Measurements from ENCODE around the gene ASCC3.

The ASCC3 gene

GRCh38 chr6:100599088-100599770, 281.9 kb downstream of the ASCC3 start:
- Histone ChIP-seq H3K27me3 (ENCODE audit: control insufficient read depth, insufficient read depth, low read length) (no peaks in the 10 kb centered on the region), H3K9me3 (ENCODE audit: control insufficient read depth, insufficient read depth, low read length) (no peaks in the 10 kb centered on the region), H3K36me3 (ENCODE audit: control insufficient read depth, insufficient read depth, low read length) (no peaks in the 10 kb centered on the region), H3K27ac (ENCODE audit: low read length) (no peak overlapping the region), H3K4me1 (ENCODE audit: control insufficient read depth, insufficient read depth, low read length) (no peaks in the 10 kb centered on the region), H3K4me3 (ENCODE audit: low read length) (no peak overlapping the region)
- WGBS (ENCODE audit: insufficient coverage, insufficient read length), result no CpG with 5 or more reads among the region's 1 CpG
- no peak for DNase-seq (ENCODE audit: low read depth, low spot score)

DNA sequence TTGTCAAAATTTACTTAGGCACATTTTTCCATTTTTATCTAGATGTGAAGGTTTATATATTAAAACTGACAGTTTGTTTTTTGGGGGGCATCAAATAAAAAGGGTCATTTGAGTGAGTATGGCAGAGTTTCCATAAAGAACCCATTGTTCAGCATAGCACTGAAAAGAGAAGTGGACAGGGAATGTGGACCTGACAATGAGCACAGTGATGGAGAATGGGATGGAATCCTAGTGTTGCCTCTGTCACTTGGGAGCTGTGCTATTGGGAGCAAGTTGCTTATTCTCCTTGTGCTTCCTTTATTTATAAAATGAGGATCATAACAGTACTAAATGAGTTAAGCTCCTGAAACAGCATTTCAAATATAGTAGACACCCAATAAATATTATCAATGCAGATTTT, 285.7 kb downstream of the ASCC3 start:
- H3K9me3 ChIP-seq (ENCODE audit: control insufficient read depth, insufficient read depth, low read length), result no peaks in the 10 kb centered on the region
- no peaks in the 10 kb centered on the region for H3K4me1 ChIP-seq (ENCODE audit: control insufficient read depth, insufficient read depth, low read length)
- H3K36me3 ChIP-seq (ENCODE audit: control insufficient read depth, insufficient read depth, low read length), result no peaks in the 10 kb centered on the region
- no peaks in the 10 kb centered on the region for H3K27me3 ChIP-seq (ENCODE audit: control insufficient read depth, insufficient read depth, low read length)
- H3K27ac ChIP-seq (ENCODE audit: low read length), result no peak overlapping the region
- DNase-seq (ENCODE audit: low read depth, low spot score), result no peak
- H3K4me3 ChIP-seq (ENCODE audit: low read length), result no peak overlapping the region

DNA sequence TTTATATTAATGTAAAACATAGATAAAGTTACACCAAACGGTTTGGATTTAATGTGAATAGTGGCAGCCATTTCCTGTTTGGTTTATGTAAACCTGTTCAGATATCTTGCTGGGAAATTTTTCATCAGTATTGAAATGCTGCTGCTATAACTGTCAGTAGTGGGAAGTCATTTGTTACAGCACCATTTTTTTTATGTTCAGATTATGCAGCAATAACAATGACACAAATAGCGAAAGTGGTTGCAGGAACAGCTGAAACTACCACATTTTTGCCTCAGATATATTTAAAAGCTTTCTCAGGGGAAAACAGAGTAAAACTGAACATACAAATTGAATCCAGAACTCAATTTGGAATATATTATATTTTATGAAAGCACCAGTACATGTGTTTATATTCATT, 287.6 kb downstream of the ASCC3 start:
- WGBS (ENCODE audit: insufficient coverage, insufficient read length), result no CpG with 5 or more reads among the region's 2 CpGs
- Histone ChIP-seq H3K36me3 (ENCODE audit: control insufficient read depth, insufficient read depth, low read length) (no peaks in the 10 kb centered on the region), H3K4me3 (ENCODE audit: low read length) (no peak overlapping the region), H3K9me3 (ENCODE audit: control insufficient read depth, insufficient read depth, low read length) (no peaks in the 10 kb centered on the region), H3K27ac (ENCODE audit: low read length) (no peak overlapping the region), H3K27me3 (ENCODE audit: control insufficient read depth, insufficient read depth, low read length) (no peaks in the 10 kb centered on the region), H3K4me1 (ENCODE audit: control insufficient read depth, insufficient read depth, low read length) (no peaks in the 10 kb centered on the region)
- no peak for DNase-seq (ENCODE audit: low read depth, low spot score)

- Histone ChIP-seq H3K36me3 (ENCODE audit: control insufficient read depth, insufficient read depth, low read length) (no peaks in the 10 kb centered on the region; the same call in 1 of the 2 replicates), H3K4me3 (ENCODE audit: low read length) (no peak overlapping the region), H3K4me1 (ENCODE audit: control insufficient read depth, insufficient read depth, low read length) (no peaks in the 10 kb centered on the region), H3K27me3 (ENCODE audit: control insufficient read depth, insufficient read depth, low read length) (no peaks in the 10 kb centered on the region), H3K27ac (ENCODE audit: low read length) (no peak overlapping the region), H3K9me3 (ENCODE audit: control insufficient read depth, insufficient read depth, low read length) (no peaks in the 10 kb centered on the region)
- DNase-seq (ENCODE audit: low read depth, low spot score), result no peak
- WGBS (ENCODE audit: insufficient coverage, insufficient read length), result no CpG with 5 or more reads among the region's 3 CpGs
Measured at GRCh38 chr6:100592929-100593328, 288.2 kb downstream of the ASCC3 start.

DNA sequence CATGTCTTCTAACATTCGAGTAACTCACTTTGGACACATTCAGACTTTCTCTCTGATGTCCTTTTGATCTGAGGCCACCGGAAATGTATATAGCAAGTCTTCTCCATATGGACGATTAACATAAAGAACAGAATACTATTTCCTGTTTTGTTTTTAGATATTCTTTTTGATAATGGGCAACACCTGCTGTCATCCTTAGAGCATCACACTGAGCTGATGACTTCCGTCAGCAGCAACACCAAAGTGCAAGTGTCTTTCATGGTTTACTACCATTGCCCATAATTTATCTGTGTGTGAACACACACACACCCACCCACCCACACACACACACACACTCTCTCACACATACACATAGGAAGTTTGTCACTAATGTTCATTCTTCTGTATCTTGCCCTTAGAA, 303.7 kb downstream of the ASCC3 start:
- no peaks in the 10 kb centered on the region for H3K27me3 ChIP-seq (ENCODE audit: control insufficient read depth, insufficient read depth, low read length)
- no peaks in the 10 kb centered on the region for H3K4me1 ChIP-seq (ENCODE audit: control insufficient read depth, insufficient read depth, low read length)
- DNase-seq (ENCODE audit: low read depth, low spot score), result no peak
- no CpG with 5 or more reads among the region's 4 CpGs for WGBS (ENCODE audit: insufficient coverage, insufficient read length)
- no peak overlapping the region for H3K4me3 ChIP-seq (ENCODE audit: low read length)
- no peak overlapping the region for H3K27ac ChIP-seq (ENCODE audit: low read length)
- no peaks in the 10 kb centered on the region for H3K36me3 ChIP-seq (ENCODE audit: control insufficient read depth, insufficient read depth, low read length)
- no peaks in the 10 kb centered on the region for H3K9me3 ChIP-seq (ENCODE audit: control insufficient read depth, insufficient read depth, low read length)

DNA sequence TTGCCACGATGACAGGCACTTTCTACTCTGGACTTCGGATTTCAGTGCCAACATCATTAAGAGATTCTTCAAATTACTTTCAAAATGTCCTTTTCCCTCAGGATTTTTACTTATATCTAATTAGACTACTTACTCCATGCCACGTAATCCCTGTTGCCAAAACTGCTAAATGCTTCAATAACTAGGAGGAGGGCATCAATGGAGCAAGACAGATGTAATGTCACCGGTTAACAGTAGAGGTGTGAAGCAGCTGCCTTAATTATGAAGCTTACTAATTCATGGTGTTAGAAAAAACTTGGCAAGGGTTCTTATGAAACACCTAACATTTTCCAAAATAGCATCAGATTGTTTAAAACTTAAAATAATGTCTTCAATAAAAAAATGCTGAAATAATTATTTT, 305.2 kb downstream of the ASCC3 start:
- H3K4me1 ChIP-seq (ENCODE audit: control insufficient read depth, insufficient read depth, low read length), result no peaks in the 10 kb centered on the region
- H3K36me3 ChIP-seq (ENCODE audit: control insufficient read depth, insufficient read depth, low read length), result no peaks in the 10 kb centered on the region
- no peak overlapping the region for H3K27ac ChIP-seq (ENCODE audit: low read length)
- DNase-seq (ENCODE audit: low read depth, low spot score), result no peak
- WGBS (ENCODE audit: insufficient coverage, insufficient read length), result no CpG with 5 or more reads among the region's 4 CpGs
- no peaks in the 10 kb centered on the region for H3K9me3 ChIP-seq (ENCODE audit: control insufficient read depth, insufficient read depth, low read length)
- no peaks in the 10 kb centered on the region for H3K27me3 ChIP-seq (ENCODE audit: control insufficient read depth, insufficient read depth, low read length)
- no peak overlapping the region for H3K4me3 ChIP-seq (ENCODE audit: low read length)

DNA sequence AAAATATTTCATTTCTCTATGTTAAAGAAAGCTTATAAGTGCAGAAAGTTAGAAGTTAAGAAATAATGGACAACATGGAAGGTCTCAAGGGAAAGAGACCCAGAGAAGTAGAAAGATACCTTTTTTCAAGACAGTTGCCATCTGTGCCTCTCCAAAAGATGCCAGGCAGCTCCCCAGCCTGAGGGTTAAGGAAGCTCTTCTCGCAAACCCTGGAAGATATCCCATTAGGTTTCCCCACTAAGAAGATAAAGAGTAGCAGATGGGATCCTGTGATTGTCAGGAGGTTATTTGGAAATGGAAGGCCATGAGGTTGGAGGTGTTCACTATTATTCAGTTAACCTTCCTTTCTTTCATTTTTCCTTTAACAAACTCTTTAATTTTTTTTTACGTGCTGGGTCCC, 306.3 kb downstream of the ASCC3 start:
- WGBS (ENCODE audit: insufficient coverage, insufficient read length), result no CpG with 5 or more reads among the region's 2 CpGs
- no peak overlapping the region for H3K4me3 ChIP-seq (ENCODE audit: low read length)
- H3K4me1 ChIP-seq (ENCODE audit: control insufficient read depth, insufficient read depth, low read length), result no peaks in the 10 kb centered on the region
- H3K36me3 ChIP-seq (ENCODE audit: control insufficient read depth, insufficient read depth, low read length), result no peaks in the 10 kb centered on the region
- H3K9me3 ChIP-seq (ENCODE audit: control insufficient read depth, insufficient read depth, low read length), result no peaks in the 10 kb centered on the region
- no peak overlapping the region for H3K27ac ChIP-seq (ENCODE audit: low read length)
- H3K27me3 ChIP-seq (ENCODE audit: control insufficient read depth, insufficient read depth, low read length), result no peaks in the 10 kb centered on the region
- no peak for DNase-seq (ENCODE audit: low read depth, low spot score)

DNA sequence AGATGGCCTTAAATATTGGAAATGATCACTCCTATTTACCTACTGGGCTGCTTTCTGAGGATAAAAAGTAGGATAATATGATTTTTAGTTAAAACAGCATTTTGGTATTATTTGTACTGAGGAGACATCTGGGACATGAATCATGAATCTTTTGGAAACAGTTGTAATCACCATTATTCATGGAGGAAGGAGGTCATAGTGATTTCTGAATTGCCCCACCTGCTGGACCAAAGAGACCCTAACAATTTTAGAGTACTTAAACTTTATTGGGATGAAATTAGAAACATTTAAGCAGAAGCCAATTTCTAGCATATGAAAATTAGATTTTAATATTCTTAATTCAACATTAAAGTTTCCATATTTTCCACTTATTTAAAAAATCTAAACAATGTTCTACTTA, 308.0 kb downstream of the ASCC3 start:
- no peak overlapping the region for H3K27ac ChIP-seq (ENCODE audit: low read length)
- H3K36me3 ChIP-seq (ENCODE audit: control insufficient read depth, insufficient read depth, low read length), result no peaks in the 10 kb centered on the region
- H3K27me3 ChIP-seq (ENCODE audit: control insufficient read depth, insufficient read depth, low read length), result no peaks in the 10 kb centered on the region
- DNase-seq (ENCODE audit: low read depth, low spot score), result no peak
- H3K9me3 ChIP-seq (ENCODE audit: control insufficient read depth, insufficient read depth, low read length), result no peaks in the 10 kb centered on the region
- H3K4me1 ChIP-seq (ENCODE audit: control insufficient read depth, insufficient read depth, low read length), result no peaks in the 10 kb centered on the region
- H3K4me3 ChIP-seq (ENCODE audit: low read length), result no peak overlapping the region

- Histone ChIP-seq H3K36me3 (ENCODE audit: control insufficient read depth, insufficient read depth, low read length) (no peaks in the 10 kb centered on the region), H3K27me3 (ENCODE audit: control insufficient read depth, insufficient read depth, low read length) (no peaks in the 10 kb centered on the region), H3K4me3 (ENCODE audit: low read length) (no peak overlapping the region), H3K4me1 (ENCODE audit: control insufficient read depth, insufficient read depth, low read length) (no peaks in the 10 kb centered on the region), H3K9me3 (ENCODE audit: control insufficient read depth, insufficient read depth, low read length) (no peaks in the 10 kb centered on the region), H3K27ac (ENCODE audit: low read length) (no peak overlapping the region)
- WGBS (ENCODE audit: insufficient coverage, insufficient read length), result no CpG with 5 or more reads among the region's 5 CpGs
- no peak for DNase-seq (ENCODE audit: low read depth, low spot score)
Measured at GRCh38 chr6:100568255-100568654, 312.9 kb downstream of the ASCC3 start.

DNA sequence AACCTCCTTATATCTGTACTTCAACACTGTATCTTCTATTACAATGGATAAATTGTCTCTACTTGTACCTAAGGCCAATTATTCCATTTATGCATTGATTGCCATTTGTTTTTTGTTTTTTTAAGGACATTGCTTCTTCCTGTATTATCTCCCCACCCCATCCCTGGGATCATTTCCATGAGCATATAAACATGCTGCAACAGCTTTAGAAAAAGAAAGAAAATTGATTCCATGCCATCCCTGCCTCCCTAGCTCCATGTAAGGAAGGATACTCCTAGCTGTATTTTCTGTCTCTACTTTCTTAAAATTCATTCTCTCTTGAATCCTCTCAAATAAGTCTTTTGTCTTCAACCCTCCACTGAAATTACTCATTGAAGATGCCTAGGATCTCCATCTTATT, 314.6 kb downstream of the ASCC3 start:
- Histone ChIP-seq H3K9me3 (ENCODE audit: control insufficient read depth, insufficient read depth, low read length) (no peaks in the 10 kb centered on the region), H3K27ac (ENCODE audit: low read length) (no peak overlapping the region), H3K4me3 (ENCODE audit: low read length) (no peak overlapping the region), H3K36me3 (ENCODE audit: control insufficient read depth, insufficient read depth, low read length) (no peaks in the 10 kb centered on the region), H3K27me3 (ENCODE audit: control insufficient read depth, insufficient read depth, low read length) (no peaks in the 10 kb centered on the region), H3K4me1 (ENCODE audit: control insufficient read depth, insufficient read depth, low read length) (no peaks in the 10 kb centered on the region)
- no peak for DNase-seq (ENCODE audit: low read depth, low spot score)

GRCh38 chr6:100565439-100566104, 315.6 kb downstream of the ASCC3 start:
- WGBS (ENCODE audit: insufficient coverage, insufficient read length), result no CpG with 5 or more reads among the region's 4 CpGs
- no peaks in the 10 kb centered on the region for H3K36me3 ChIP-seq (ENCODE audit: control insufficient read depth, insufficient read depth, low read length)
- no peak overlapping the region for H3K27ac ChIP-seq (ENCODE audit: low read length)
- DNase-seq (ENCODE audit: low read depth, low spot score), result no peak
- no peaks in the 10 kb centered on the region for H3K9me3 ChIP-seq (ENCODE audit: control insufficient read depth, insufficient read depth, low read length)
- no peaks in the 10 kb centered on the region for H3K4me1 ChIP-seq (ENCODE audit: control insufficient read depth, insufficient read depth, low read length)
- H3K27me3 ChIP-seq (ENCODE audit: control insufficient read depth, insufficient read depth, low read length), result no peaks in the 10 kb centered on the region
- no peak overlapping the region for H3K4me3 ChIP-seq (ENCODE audit: low read length)

Measured in iPS DF 6.9 (cell line).